GM10266 (cell line): ENCODE data around the gene TTLL5.

Source experiments
- DNase-seq: peaks from one replicate; pipeline ENCODE4 v3.0.0; 2012; ENCODE audit errors: extremely low spot score
- CTCF ChIP-seq: IDR thresholded peaks from 2 replicates; pipeline ENCODE4 v1.5.1; 2012; ENCODE audit warnings: mild to moderate bottlenecking, low read depth; ENCODE audit not compliant: control insufficient read depth, insufficient read depth; ENCODE audit errors: missing control alignments

TTLL5 gene

DNA sequence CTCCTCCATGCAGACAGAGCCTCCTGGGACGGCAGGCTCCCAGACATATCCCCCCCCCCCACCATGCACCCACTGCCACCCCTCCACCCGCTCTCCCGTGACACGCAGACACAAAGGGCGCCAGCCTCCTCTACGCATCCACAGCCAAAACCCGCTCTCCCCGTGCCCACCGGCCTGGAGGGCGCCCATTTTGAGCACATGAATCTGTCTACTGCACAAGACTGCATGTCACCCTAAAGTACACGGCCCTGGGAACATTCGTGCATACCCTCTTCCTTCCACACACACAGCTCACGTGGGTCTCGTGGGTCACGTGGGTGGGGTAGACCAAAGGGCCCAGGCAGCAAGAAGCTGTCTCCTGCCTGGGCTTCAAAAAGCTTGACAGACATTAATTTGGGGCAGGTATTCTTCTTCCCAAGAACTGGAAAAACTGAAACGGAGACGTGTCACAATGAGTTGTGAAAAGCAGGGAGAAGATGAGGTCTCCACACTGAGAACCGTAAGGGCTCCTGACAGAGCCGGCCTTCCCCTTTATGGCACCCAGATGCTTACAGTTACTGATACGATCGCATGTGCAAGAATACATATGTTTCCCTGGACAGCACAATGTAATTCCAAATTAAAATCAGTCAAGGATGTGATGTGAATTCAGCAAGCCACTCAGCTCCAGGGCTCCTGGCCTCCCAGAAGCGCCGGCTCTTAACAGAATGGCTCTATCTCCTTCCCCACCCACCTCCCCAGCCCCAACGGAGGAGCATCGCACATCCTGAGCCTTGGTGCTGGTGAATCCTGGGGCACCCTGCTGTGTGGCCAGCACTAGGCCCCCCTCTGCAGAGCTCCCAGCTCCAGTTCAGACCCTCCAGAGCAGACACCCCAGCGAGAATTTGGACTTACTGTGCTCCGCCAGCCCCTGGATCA lies 318.9 kb downstream of the TTLL5 start:
- TF ChIP-seq CTCF: no peak

GRCh38 chr14:75980856-75981255 lies 319.8 kb downstream of the TTLL5 start:
- DNase-seq: no peak
- TF ChIP-seq CTCF: no peak

More for the DNA sequence above, 318.9 kb downstream of the TTLL5 start:
- no peak for DNase-seq

GRCh38 chr14:75981426-75982265 lies 320.6 kb downstream of the TTLL5 start, which contains the start of gene TGFB3:
Gene TGFB3 (minus strand): TSS chr14:75981995. CDS start chr14:75980893, 1,102 bp downstream.
- DNase-seq: peak; percentile 89
- TF ChIP-seq CTCF: no peak

GRCh38 chr14:75982266-75983018 lies 321.4 kb downstream of the TTLL5 start:
- peak; percentile 80 for TF ChIP-seq CTCF
- peak; percentile 84 for DNase-seq

DNA sequence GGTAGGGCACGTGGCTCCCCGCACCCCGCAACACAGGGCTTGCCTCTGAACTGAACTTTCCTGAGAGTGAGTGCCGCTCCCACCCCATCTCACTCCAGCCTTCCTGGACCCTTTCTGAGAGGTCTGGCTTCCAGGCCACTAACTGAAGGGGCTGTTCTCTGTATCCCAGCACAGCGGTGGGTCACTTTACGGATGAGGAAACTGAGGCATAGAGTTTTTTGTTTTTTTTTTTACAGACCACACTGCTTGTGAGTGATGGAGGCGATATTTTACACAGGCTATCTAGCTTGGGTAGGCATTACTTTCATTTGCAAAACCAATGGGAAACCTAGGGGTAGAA lies 321.9 kb downstream of the TTLL5 start:
- DNase-seq: no peak

DNA sequence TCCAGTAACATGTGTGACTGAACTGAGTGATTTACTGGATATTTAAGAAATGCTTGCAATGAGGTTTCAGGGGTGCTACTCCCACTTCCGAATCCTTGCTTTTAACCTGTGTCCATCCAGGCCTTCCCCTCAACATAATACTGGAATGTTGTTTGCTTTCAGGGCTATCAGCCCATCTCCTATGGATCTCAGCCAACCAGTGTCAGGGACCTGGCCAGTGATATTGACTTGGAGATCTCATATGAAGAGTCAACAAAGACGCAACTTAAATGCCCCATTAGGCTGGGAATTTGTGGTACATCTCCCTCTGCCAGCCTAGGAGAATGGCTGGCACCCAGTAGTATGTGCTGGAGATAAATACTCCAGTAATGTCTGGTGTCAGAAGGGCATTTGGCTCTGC lies 323.6 kb downstream of the TTLL5 start:
- TF ChIP-seq CTCF: no peak
- DNase-seq: no peak

More for the DNA sequence above, 321.9 kb downstream of the TTLL5 start:
- no peak for TF ChIP-seq CTCF
